PC-9 (cell line): ENCODE data around the gene KIAA0753.

ENCODE experiments used
- EZH2 ChIP-seq: fragments of 200-600 bp; sonication (generic); IDR thresholded peaks from 2 replicates; pipeline ENCODE4 v1.8.0; 2017; ENCODE audit warnings: antibody characterized with exemption, low read depth
- TF ChIP-seq, protein P1 (sequence below): fragments of 200-600 bp; sonication (generic); conservative IDR thresholded peaks from 2 replicates; pipeline ENCODE4 v1.6.1; 2017; ENCODE audit warnings: mixed run types, antibody characterized with exemption, mild to moderate bottlenecking, moderate library complexity

DNA sequence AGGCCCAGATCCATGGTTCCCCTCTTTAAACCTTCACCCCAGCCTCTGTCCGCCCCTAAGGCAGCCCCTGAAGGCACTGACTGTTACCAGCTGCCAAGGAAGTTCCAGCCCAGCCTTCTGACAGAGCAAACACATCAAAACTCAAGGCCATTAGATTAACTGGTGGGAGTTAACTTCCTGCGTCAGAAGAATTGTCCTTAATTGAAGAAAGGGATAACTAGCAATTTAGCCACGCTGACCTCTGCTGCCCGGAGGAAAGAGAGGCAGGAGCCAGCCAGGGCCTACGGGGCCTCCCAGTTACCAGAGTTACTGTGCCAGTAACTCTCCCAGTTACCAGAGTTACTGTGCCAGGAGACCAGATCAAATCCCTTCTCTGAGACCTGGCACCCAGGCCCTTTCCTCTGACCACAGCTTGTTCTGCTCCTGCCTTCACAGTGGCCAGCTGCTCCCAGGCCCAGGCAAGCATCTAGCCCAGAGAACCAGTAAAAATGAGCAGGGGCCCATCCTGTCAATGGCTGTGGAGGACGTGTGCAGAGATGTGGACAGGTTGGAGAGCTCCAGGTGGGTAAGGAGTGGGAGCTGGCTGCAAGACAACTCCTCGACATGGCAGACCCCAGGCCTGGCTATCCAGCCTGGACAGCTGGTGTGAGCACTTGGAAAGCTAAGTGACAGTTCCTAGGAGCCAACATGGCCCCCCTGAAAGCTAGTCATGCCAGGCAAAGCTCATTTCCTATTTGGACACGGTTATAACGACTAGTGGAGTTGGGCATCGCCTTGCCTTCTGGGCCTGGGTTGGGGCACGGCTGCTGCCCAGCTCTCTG lies 81.4 kb downstream of the KIAA0753 start:
- TF ChIP-seq, protein P1, sequence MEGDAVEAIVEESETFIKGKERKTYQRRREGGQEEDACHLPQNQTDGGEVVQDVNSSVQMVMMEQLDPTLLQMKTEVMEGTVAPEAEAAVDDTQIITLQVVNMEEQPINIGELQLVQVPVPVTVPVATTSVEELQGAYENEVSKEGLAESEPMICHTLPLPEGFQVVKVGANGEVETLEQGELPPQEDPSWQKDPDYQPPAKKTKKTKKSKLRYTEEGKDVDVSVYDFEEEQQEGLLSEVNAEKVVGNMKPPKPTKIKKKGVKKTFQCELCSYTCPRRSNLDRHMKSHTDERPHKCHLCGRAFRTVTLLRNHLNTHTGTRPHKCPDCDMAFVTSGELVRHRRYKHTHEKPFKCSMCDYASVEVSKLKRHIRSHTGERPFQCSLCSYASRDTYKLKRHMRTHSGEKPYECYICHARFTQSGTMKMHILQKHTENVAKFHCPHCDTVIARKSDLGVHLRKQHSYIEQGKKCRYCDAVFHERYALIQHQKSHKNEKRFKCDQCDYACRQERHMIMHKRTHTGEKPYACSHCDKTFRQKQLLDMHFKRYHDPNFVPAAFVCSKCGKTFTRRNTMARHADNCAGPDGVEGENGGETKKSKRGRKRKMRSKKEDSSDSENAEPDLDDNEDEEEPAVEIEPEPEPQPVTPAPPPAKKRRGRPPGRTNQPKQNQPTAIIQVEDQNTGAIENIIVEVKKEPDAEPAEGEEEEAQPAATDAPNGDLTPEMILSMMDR: no peak
- TF ChIP-seq EZH2: no peak
